Liver (tissue), 9 donors: ENCODE data around the gene INPP5A. TPM values are rescaled to one million over a fixed set of nuclear protein-coding genes. Genes with fewer than 3 reads are reported as not detected.
A peak's percentile ranks its signal among the peaks of the same experiment; 100 is the strongest.

Experiments used
- DNase-seq: peaks from one replicate; pipeline ENCODE4 v3.0.0-alpha.2; 2017; ENCODE audit warnings: low spot score
- H3K27ac ChIP-seq, 2 donors: one replicate each; pipeline ENCODE4 v1.7.0; 2013; ENCODE audit warnings: inconsistent platforms in 2 of 2, low read length in 2 of 2, control low read depth in 1 of 2, low read depth in 1 of 2, mild to moderate bottlenecking in 1 of 2
- H3K27me3 ChIP-seq, 4 donors: one replicate each; pipeline versions ENCODE4 v1.6.1 to v1.7.0; 2013; ENCODE audit warnings: low read length in 3 of 4, inconsistent platforms in 1 of 4, mild to moderate bottlenecking in 1 of 4, moderate library complexity in 1 of 4; ENCODE audit not compliant: control insufficient read depth in 4 of 4, insufficient read depth in 4 of 4
- H3K36me3 ChIP-seq, 4 donors: one replicate each; pipeline versions ENCODE4 v1.6.1 to v1.7.0; 2013; ENCODE audit warnings: low read length in 3 of 4, mild to moderate bottlenecking in 3 of 4, low read depth in 1 of 4, moderate library complexity in 1 of 4; ENCODE audit not compliant: control insufficient read depth in 4 of 4, insufficient read depth in 3 of 4
- H3K4me1 ChIP-seq, 4 donors: one replicate each; pipeline versions ENCODE4 v1.6.1 to v1.7.0; 2013; ENCODE audit warnings: low read length in 3 of 4, mild to moderate bottlenecking in 3 of 4, moderate library complexity in 1 of 4; ENCODE audit not compliant: control insufficient read depth in 4 of 4, insufficient read depth in 4 of 4
- H3K4me3 ChIP-seq, 3 donors: one replicate each; pipeline versions ENCODE4 v1.6.1 to v1.7.0; 2013; ENCODE audit warnings: low read length in 3 of 3, control low read depth in 1 of 3, low read depth in 1 of 3, mild to moderate bottlenecking in 1 of 3
- H3K9ac ChIP-seq, 2 donors: one replicate each; pipeline ENCODE4 v1.7.0; 2013; ENCODE audit warnings: low read length in 2 of 2, mild to moderate bottlenecking in 2 of 2, moderate library complexity in 2 of 2, control low read depth in 1 of 2, low read depth in 1 of 2
- H3K9me3 ChIP-seq, 4 donors: one replicate each; pipeline versions ENCODE4 v1.6.1 to v1.7.0; 2013; ENCODE audit warnings: low read length in 3 of 4; ENCODE audit not compliant: control insufficient read depth in 4 of 4
- CTCF ChIP-seq: fragments of 150-350 bp; IDR thresholded peaks from 2 replicates; pipeline ENCODE4 v1.5.1; 2017; ENCODE audit warnings: improper control_type of control experiment, low read depth, low read length; ENCODE audit not compliant: missing input control
- EGR1 ChIP-seq, 2 donors: IDR thresholded peaks; 2 replicates each; pipeline ENCODE4 v1.6.1; 2016 to 2018; ENCODE audit warnings: antibody characterized with exemption in 2 of 2, low read depth in 2 of 2
- FOXA1 ChIP-seq: IDR thresholded peaks from 2 replicates; pipeline ENCODE4 v1.6.1; 2016; ENCODE audit warnings: antibody characterized with exemption
- FOXA2 ChIP-seq: IDR thresholded peaks from 2 replicates; pipeline ENCODE4 v1.6.1; 2016; ENCODE audit warnings: antibody characterized with exemption
- HNF4A ChIP-seq, 2 donors: conservative IDR thresholded peaks; 2 replicates each; pipeline ENCODE4 v1.6.1; 2016; ENCODE audit warnings: antibody characterized with exemption in 2 of 2, mild to moderate bottlenecking in 2 of 2
- HNF4G ChIP-seq: IDR thresholded peaks from 2 replicates; pipeline ENCODE4 v1.6.1; 2016; ENCODE audit warnings: antibody characterized with exemption
- RAD21 ChIP-seq, 2 donors: IDR thresholded peaks; 2 replicates each; pipeline ENCODE4 v1.6.1; 2016; ENCODE audit warnings: antibody characterized with exemption in 2 of 2, mild to moderate bottlenecking in 2 of 2
- REST ChIP-seq: IDR thresholded peaks from 2 replicates; pipeline ENCODE4 v1.6.1; 2016; ENCODE audit warnings: antibody characterized with exemption, mild to moderate bottlenecking
- RXRA ChIP-seq, 2 donors: IDR thresholded peaks; 2 replicates each; pipeline ENCODE4 v1.6.1; 2017 to 2018; ENCODE audit warnings: antibody characterized with exemption in 2 of 2, mild to moderate bottlenecking in 1 of 2
- SP1 ChIP-seq: IDR thresholded peaks from 2 replicates; pipeline ENCODE4 v1.6.1; 2018; ENCODE audit warnings: antibody characterized with exemption, mild to moderate bottlenecking
- TAF1 ChIP-seq: conservative IDR thresholded peaks from 2 replicates; pipeline ENCODE4 v1.6.1; 2016; ENCODE audit warnings: antibody characterized with exemption, mild to moderate bottlenecking
- YY1 ChIP-seq: IDR thresholded peaks from 2 replicates; pipeline ENCODE4 v1.6.1; 2016; ENCODE audit warnings: antibody characterized with exemption, mild to moderate bottlenecking
- ZBTB33 ChIP-seq: IDR thresholded peaks from 2 replicates; pipeline ENCODE4 v1.6.1; 2016; ENCODE audit warnings: antibody characterized with exemption
- WGBS: extraction: QIAGEN DNeasy Blood & Tissue Kit; methylation state at CpG from one replicate; pipeline ENCODE4 v1.1.7; 2013; 5-methylcytosine and 5-hydroxymethylcytosine counted together
- polyA plus RNA-seq, 2 donors: library from polyadenylated mRNA; stranded (reverse) in 1 of 2; unstranded in 1 of 2; fragments of 200-250 nt in 1 of 2; fragments of >200 nt in 1 of 2; fragmentation: Nextera tagmentation in 1 of 2; extraction: Ambion mirVana in 1 of 2; gene quantifications; one replicate each; pipeline versions ENCODE4 v1.2.1 to v1.2.3, GENCODE V29; 2013 to 2015
- total RNA-seq, 2 donors: library from RNA; depleted of rRNA; stranded (reverse); fragments of >200 nt; gene quantifications; one replicate each; pipeline ENCODE4 v1.2.3, GENCODE V29; 2014
- donor health status: healthy.
- donor health status: healthy.
- donor health status: healthy.
- donor health status: healthy.
- donor health status: healthy.

The INPP5A gene
- total and polyA plus RNA-seq, 4 donors, result 4.3 to 26.5 (median 10.9) TPM

- no peaks in the 10 kb centered on the region for H3K36me3 ChIP-seq
- 65% methylated on average over 26 of the region's 26 CpGs for WGBS
- no peak overlapping the region for H3K4me3 ChIP-seq
- H3K27ac ChIP-seq, result peak overlapping the region; percentile 8 to 34
- H3K9ac ChIP-seq, result no peak overlapping the region
- H3K4me1 ChIP-seq, result peaks cover 4 to 25% (median 17%) of the 10 kb centered on the region in 4 donors
- no peaks in the 10 kb centered on the region for H3K27me3 ChIP-seq
- TF ChIP-seq RXRA (IDR thresholded peaks at IDR 0.05) (peak in 1 of 2 donors; percentile 42), RAD21 (IDR thresholded peaks at IDR 0.05) (peak in 1 of 2 donors; percentile 24), FOXA2 (no peak), HNF4A (conservative IDR thresholded peaks at IDR 0.05) (peak; percentile 50 to 55), SP1 (no peak)
- no peak for DNase-seq
- H3K9me3 ChIP-seq, result no peaks in the 10 kb centered on the region
Measured at GRCh38 chr10:132546567-132547420, 9.2 kb downstream of the INPP5A start.

GRCh38 chr10:132547421-132547861 lies 9.9 kb downstream of the INPP5A start:
- Histone ChIP-seq H3K27me3 (no peaks in the 10 kb centered on the region), H3K27ac (peak overlapping the region in 1 of 2 donors; percentile 34), H3K4me1 (peaks cover 0 to 19% (median 13%) of the 10 kb centered on the region in 4 donors), H3K9ac (no peak overlapping the region), H3K4me3 (no peak overlapping the region), H3K9me3 (no peaks in the 10 kb centered on the region), H3K36me3 (no peaks in the 10 kb centered on the region)
- WGBS, result 93% methylated on average over 22 of the region's 22 CpGs
- no peak for DNase-seq
- no peak for TF ChIP-seq FOXA1
- no peak for TF ChIP-seq FOXA2
- TF ChIP-seq RAD21 (IDR thresholded peaks at IDR 0.05), result no peak
- no peak for TF ChIP-seq ZBTB33
- TF ChIP-seq TAF1, result no peak

- no peaks in the 10 kb centered on the region for H3K36me3 ChIP-seq
- no peak for TF ChIP-seq CTCF
- TF ChIP-seq EGR1 (IDR thresholded peaks at IDR 0.05; ENCODE audit: low read depth in 2 of 2), result no peak
- no peak for TF ChIP-seq SP1
- no peak for TF ChIP-seq REST
- no peak for TF ChIP-seq YY1
- no peak for TF ChIP-seq ZBTB33
- no peak for TF ChIP-seq HNF4G
- H3K27ac ChIP-seq, result no peak overlapping the region
- H3K9me3 ChIP-seq, result no peaks in the 10 kb centered on the region
- no peak overlapping the region for H3K9ac ChIP-seq
- no peak for DNase-seq
- peaks cover 0 to 17% (median 13%) of the 10 kb centered on the region in 4 donors for H3K4me1 ChIP-seq
- no peak overlapping the region for H3K4me3 ChIP-seq
- WGBS, result 95% methylated on average over 28 of the region's 28 CpGs
- no peaks in the 10 kb centered on the region for H3K27me3 ChIP-seq
Measured at GRCh38 chr10:132548106-132548823, 10.7 kb downstream of the INPP5A start.
